HG03039 (cell line): ENCODE results near the gene CACNA1F.
"Not testable (repeated sequence)": the region's sequence is repeated elsewhere in the genome, so short reads cannot be mapped to it uniquely, and the experiment has no call there.

Source experiments
- ATAC-seq: cut with Tn5 transposase; IDR thresholded peaks from one replicate; pipeline ENCODE4 v1.9.1; 2021; ENCODE audit warnings: mild to moderate bottlenecking, moderate library complexity; ENCODE audit not compliant: unreplicated experiment

CACNA1F gene

GRCh38 chrX:49177873-49178480 is 55.2 kb downstream of the CACNA1F start:
- no peak for ATAC-seq

GRCh38 chrX:49177338-49177833 is 55.8 kb downstream of the CACNA1F start:
- no peak for ATAC-seq

GRCh38 chrX:49176421-49177326 is 56.5 kb downstream of the CACNA1F start:
- no peak for ATAC-seq

- ATAC-seq = no peak
Measured at GRCh38 chrX:49175435-49176274, 57.5 kb downstream of the CACNA1F start.

GRCh38 chrX:49174723-49175122 is 58.4 kb downstream of the CACNA1F start:
- no peak for ATAC-seq

- ATAC-seq = not testable (repeated sequence)
Measured at GRCh38 chrX:49173544-49173943, 59.6 kb downstream of the CACNA1F start.

- ATAC-seq = peak; percentile 56
Measured at GRCh38 chrX:49172280-49172780, 60.8 kb downstream of the CACNA1F start.

- peak; percentile 33 for ATAC-seq
Measured at GRCh38 chrX:49171752-49172279, 61.3 kb downstream of the CACNA1F start, which contains the start of gene PLP2. PLP2 (plus strand) TSS chrX:49171898; CDS start chrX:49172001, 103 bp downstream.

- ATAC-seq = no peak
Measured at GRCh38 chrX:49167740-49168108, 65.4 kb downstream of the CACNA1F start.

GRCh38 chrX:49166914-49167739 is 66.0 kb downstream of the CACNA1F start:
- no peak for ATAC-seq

- ATAC-seq = peak; percentile 33
Measured at GRCh38 chrX:49165901-49166881, 66.9 kb downstream of the CACNA1F start.

GRCh38 chrX:49164589-49165360 is 68.4 kb downstream of the CACNA1F start:
- no peak for ATAC-seq

- peak; percentile 46 for ATAC-seq
Measured at GRCh38 chrX:49163555-49164419, 69.4 kb downstream of the CACNA1F start.

- no peak for ATAC-seq
Measured at GRCh38 chrX:49162620-49163019, 70.5 kb downstream of the CACNA1F start, which contains the start of gene MAGIX. MAGIX (plus strand) TSS chrX:49162758; CDS start chrX:49162890, 132 bp downstream.

- no peak for ATAC-seq
Measured at GRCh38 chrX:49161632-49162031, 71.5 kb downstream of the CACNA1F start.

- ATAC-seq = no peak
Measured at GRCh38 chrX:49160908-49161307, 72.2 kb downstream of the CACNA1F start.

- ATAC-seq = no peak
Measured at GRCh38 chrX:49157194-49157593, 75.9 kb downstream of the CACNA1F start.
